Measurements from ENCODE around the gene CLIP4.

CLIP4 gene

GRCh38 chr2:29143657-29144056 lies 28.4 kb downstream of the CLIP4 start:
- no peak for FAIRE-seq

- no peak for FAIRE-seq
Observed at GRCh38 chr2:29146197-29146596, 31.0 kb downstream of the CLIP4 start.

- FAIRE-seq, result no peak
Observed at GRCh38 chr2:29147963-29148362, 32.7 kb downstream of the CLIP4 start.

- FAIRE-seq, result no peak
Observed at GRCh38 chr2:29154610-29155009, 39.4 kb downstream of the CLIP4 start.

GRCh38 chr2:29155578-29155977 lies 40.4 kb downstream of the CLIP4 start:
- FAIRE-seq, result no peak

- FAIRE-seq, result no peak
Observed at GRCh38 chr2:29157131-29157530, 41.9 kb downstream of the CLIP4 start.

- FAIRE-seq, result no peak
Observed at GRCh38 chr2:29159125-29159524, 43.9 kb downstream of the CLIP4 start.

- no peak for FAIRE-seq
Observed at GRCh38 chr2:29160184-29160583, 45.0 kb downstream of the CLIP4 start.

- FAIRE-seq, result no peak
Observed at GRCh38 chr2:29162204-29162928, 47.2 kb downstream of the CLIP4 start.

- no peak for FAIRE-seq
Observed at GRCh38 chr2:29164091-29164846, 49.1 kb downstream of the CLIP4 start.

GRCh38 chr2:29165362-29166241 lies 50.4 kb downstream of the CLIP4 start:
- FAIRE-seq, result no peak

GRCh38 chr2:29166242-29167039 lies 51.2 kb downstream of the CLIP4 start:
- no peak for FAIRE-seq

- FAIRE-seq, result no peak
Observed at GRCh38 chr2:29174937-29175336, 59.7 kb downstream of the CLIP4 start.

- no peak for FAIRE-seq
Observed at GRCh38 chr2:29175338-29175737, 60.1 kb downstream of the CLIP4 start.

- no peak for FAIRE-seq
Observed at GRCh38 chr2:29182334-29182733, 67.1 kb downstream of the CLIP4 start.

- FAIRE-seq, result no peak
Observed at GRCh38 chr2:29182920-29183319, 67.7 kb downstream of the CLIP4 start.

- FAIRE-seq, result no peak
Observed at GRCh38 chr2:29184531-29184930, 69.3 kb downstream of the CLIP4 start.

- FAIRE-seq, result no peak
Observed at GRCh38 chr2:29186817-29187216, 71.6 kb downstream of the CLIP4 start.

GRCh38 chr2:29187926-29188325 lies 72.7 kb downstream of the CLIP4 start:
- no peak for FAIRE-seq

- FAIRE-seq, result no peak
Observed at GRCh38 chr2:29189052-29189451, 73.8 kb downstream of the CLIP4 start.

GRCh38 chr2:29191817-29192216 lies 76.6 kb downstream of the CLIP4 start:
- FAIRE-seq, result no peak

- FAIRE-seq, result no peak
Observed at GRCh38 chr2:29192526-29192925, 77.3 kb downstream of the CLIP4 start.
